IMR-90 (cell line): Measurements from ENCODE around the gene MRPL11. TPM values are rescaled to one million over a fixed set of nuclear protein-coding genes. Genes with fewer than 3 reads are reported as not detected.

Experiments used
- ATAC-seq: fragments of 200-7000 bp; cut with Tn5 transposase; 2 replicates; pipeline ENCODE4 v1.9.1; 2020; ENCODE audit warnings: low read depth, mild to moderate bottlenecking, moderate library complexity
- BruUV-seq: library from RNA; stranded (reverse); fragments of 400-500 nt; replicated peaks from 2 replicates; lab custom pipeline; 2021; lab: Mats Ljungman, UMichigan
- CTCF ChIA-PET: fragments of 300-600 bp; formaldehyde crosslinking; extraction: SDS; loops from one replicate; lab custom pipeline; 2021; ENCODE audit warnings: antibody characterized with exemption; lab: Yijun Ruan, JAX
- POLR2A ChIA-PET: fragments of 300-600 bp; sonication (Branson Sonifier 250); formaldehyde crosslinking; loops from one replicate; lab custom pipeline; 2022; ENCODE audit warnings: antibody characterized with exemption; ENCODE audit not compliant: unreplicated experiment; lab: Charles Lee
- DNase-seq: peaks from one replicate; pipeline ENCODE4 v3.0.0; 2013
- H2AFZ ChIP-seq: replicated peaks from 2 replicates; pipeline ENCODE3; 2013; ENCODE audit warnings: low read length, mild to moderate bottlenecking; ENCODE audit not compliant: poor library complexity
- H2AK5ac ChIP-seq: 2 replicates; pipeline ENCODE4 v1.6.1; 2013; ENCODE audit warnings: low read depth, low read length, inconsistent platforms
- H2AK9ac ChIP-seq: replicated peaks from 2 replicates; pipeline ENCODE3; 2013; ENCODE audit warnings: mild to moderate bottlenecking, low read depth, low read length, moderate library complexity; ENCODE audit not compliant: poor library complexity
- H2BK120ac ChIP-seq: 2 replicates; pipeline ENCODE4 v1.6.1; 2013; ENCODE audit warnings: low read depth, low read length, inconsistent platforms
- H2BK15ac ChIP-seq: 3 replicates; pipeline ENCODE4 v1.6.1; 2013; ENCODE audit warnings: low read depth, low read length, inconsistent platforms
- H2BK20ac ChIP-seq: 2 replicates; pipeline ENCODE4 v1.6.1; 2013; ENCODE audit warnings: low read depth, mild to moderate bottlenecking, inconsistent platforms, low read length, moderate library complexity
- H2BK5ac ChIP-seq: 2 replicates; pipeline ENCODE4 v1.6.1; 2013; ENCODE audit warnings: mild to moderate bottlenecking, low read depth, low read length, inconsistent platforms; ENCODE audit not compliant: poor library complexity, severe bottlenecking
- H3K14ac ChIP-seq: replicated peaks from 2 replicates; pipeline ENCODE4 v1.6.1; 2013; ENCODE audit warnings: low read depth, low read length, inconsistent platforms
- H3K18ac ChIP-seq: 2 replicates; pipeline ENCODE4 v1.6.1; 2013; ENCODE audit warnings: low read depth, low read length, control low read depth
- H3K23ac ChIP-seq: 2 replicates; pipeline ENCODE4 v1.6.1; 2013; ENCODE audit warnings: low read depth, low read length, inconsistent platforms
- H3K27ac ChIP-seq: 2 replicates; pipeline ENCODE4 v1.5.1; 2013; ENCODE audit warnings: mild to moderate bottlenecking, control low read depth, low read length; ENCODE audit not compliant: insufficient read depth
- H3K27me3 ChIP-seq: 2 replicates; pipeline ENCODE4 v1.6.1; 2013; ENCODE audit warnings: low read length; ENCODE audit not compliant: control insufficient read depth, insufficient read depth
- H3K36me3 ChIP-seq: 2 replicates; pipeline ENCODE4 v1.6.1; 2013; ENCODE audit warnings: low read length, mixed read lengths; ENCODE audit not compliant: control insufficient read depth, insufficient read depth
- H3K4ac ChIP-seq: 2 replicates; pipeline ENCODE4 v1.6.1; 2013; ENCODE audit warnings: low read depth, low read length, inconsistent platforms
- H3K4me1 ChIP-seq: 2 replicates; pipeline ENCODE4 v1.6.1; 2013; ENCODE audit warnings: low read length, mixed read lengths; ENCODE audit not compliant: control insufficient read depth, insufficient read depth
- H3K4me2 ChIP-seq: 2 replicates; pipeline ENCODE4 v1.6.1; 2013; ENCODE audit warnings: low read depth, mild to moderate bottlenecking, control low read depth, low read length, moderate library complexity
- H3K4me3 ChIP-seq: 2 replicates; pipeline ENCODE4 v1.5.1; 2013; ENCODE audit warnings: low read depth, mild to moderate bottlenecking, control low read depth, low read length, moderate library complexity; ENCODE audit not compliant: insufficient read depth
- H3K56ac ChIP-seq: 2 replicates; pipeline ENCODE4 v1.6.1; 2013; ENCODE audit warnings: low read length, inconsistent platforms; ENCODE audit not compliant: insufficient read depth; ENCODE audit errors: extremely low read depth
- H3K79me1 ChIP-seq, 2 experiments: 2 replicates each; pipeline ENCODE4 v1.6.1; 2013; ENCODE audit warnings: low read length in 2 of 2, inconsistent platforms in 1 of 2, low read depth in 1 of 2
- H3K9ac ChIP-seq: 2 replicates; pipeline ENCODE4 v1.6.1; 2013; ENCODE audit warnings: low read depth, low read length, control low read depth
- H3K9me1 ChIP-seq: 2 replicates; pipeline ENCODE4 v1.6.1; 2013; ENCODE audit warnings: low read length, inconsistent platforms; ENCODE audit not compliant: insufficient read depth
- H3K9me3 ChIP-seq: 2 replicates; pipeline ENCODE4 v1.6.1; 2013; ENCODE audit warnings: low read length; ENCODE audit not compliant: control insufficient read depth, insufficient read depth
- H4K20me1 ChIP-seq: 2 replicates; pipeline ENCODE4 v1.6.1; 2013; ENCODE audit warnings: low read length, inconsistent platforms; ENCODE audit not compliant: insufficient read depth
- H4K5ac ChIP-seq: 2 replicates; pipeline ENCODE4 v1.6.1; 2013; ENCODE audit warnings: mild to moderate bottlenecking, low read depth, low read length, control low read depth
- H4K8ac ChIP-seq, 2 experiments: 2 replicates each; pipeline ENCODE4 v1.6.1; 2013; ENCODE audit warnings: low read depth in 2 of 2, low read length in 2 of 2, control low read depth in 1 of 2, inconsistent platforms in 1 of 2
- H4K91ac ChIP-seq: 2 replicates; pipeline ENCODE4 v1.6.1; 2013; ENCODE audit warnings: low read depth, low read length, inconsistent platforms; ENCODE audit not compliant: insufficient read depth
- CEBPB ChIP-seq: IDR thresholded peaks from 2 replicates; pipeline ENCODE4 v1.6.1; 2012; ENCODE audit warnings: low read depth, low read length, improper control_type of control experiment
- CHD1 ChIP-seq: IDR thresholded peaks from 2 replicates; pipeline ENCODE4 v1.6.1; 2012; ENCODE audit warnings: low read depth, low read length, improper control_type of control experiment
- FOS ChIP-seq: fragments of 150-350 bp; IDR thresholded peaks from 2 replicates; pipeline ENCODE4 v1.6.1; 2016; ENCODE audit warnings: low read depth, low read length
- NFE2L2 ChIP-seq: fragments of 150-350 bp; IDR thresholded peaks from 2 replicates; pipeline ENCODE4 v1.6.1; 2016; ENCODE audit warnings: low read depth, mild to moderate bottlenecking, low read length
- RAD21 ChIP-seq: IDR thresholded peaks from 2 replicates; pipeline ENCODE4 v1.6.1; 2012; ENCODE audit warnings: low read length, improper control_type of control experiment
- WGBS, 2 experiments: methylation state at CpG; one replicate each; pipeline versions ENCODE4 v1.1.5 to v1.1.7; 2013; ENCODE audit warnings: missing lambda C conversion rate in 2 of 2; ENCODE audit not compliant: insufficient read length in 1 of 2; ENCODE audit errors: extremely low coverage in 2 of 2; 5-methylcytosine and 5-hydroxymethylcytosine counted together
- dilution Hi-C: fragments of 300-500 bp; cut with HindIII; formaldehyde crosslinking; loops from one replicate; pipeline ENCODE4 v1.14.3; 2018; ENCODE audit warnings: low sequenced_read_pairs; ENCODE audit not compliant: unreplicated experiment
- in situ Hi-C: fragments of 300-500 bp; cut with MboI; formaldehyde crosslinking; loops from 3 replicates; pipeline ENCODE4 v1.14.3; 2019; ENCODE audit warnings: low sequenced_read_pairs, inconsistent platforms, mixed read lengths
- intact Hi-C: fragments of 100-400 bp; cut with micrococcal nuclease; formaldehyde crosslinking; loops from 2 replicates; pipeline ENCODE4 v1.10.0; 2022
- polyA plus RNA-seq, 3 experiments: library from polyadenylated mRNA; depleted of rRNA; stranded (reverse); fragments of >200 nt; gene quantifications; 2 replicates each; pipeline ENCODE4 v1.2.3, GENCODE V29; 2012; ENCODE audit warnings: low replicate concordance in 1 of 3
- total RNA-seq: library from RNA; depleted of rRNA; stranded (reverse); fragments of >200 nt; gene quantifications from 2 replicates; pipeline ENCODE4 v1.2.3, GENCODE V29; 2012
- TF ChIP-seq, protein P1 (sequence below): conservative IDR thresholded peaks from 2 replicates; pipeline ENCODE4 v1.5.1; 2012; ENCODE audit warnings: mild to moderate bottlenecking, low read depth, low read length, improper control_type of control experiment

Gene MRPL11
- total and polyA plus RNA-seq, 2 of the 4 experiments (the other 2 are of a cell fraction), result 45.5 to 45.6 TPM

DNA sequence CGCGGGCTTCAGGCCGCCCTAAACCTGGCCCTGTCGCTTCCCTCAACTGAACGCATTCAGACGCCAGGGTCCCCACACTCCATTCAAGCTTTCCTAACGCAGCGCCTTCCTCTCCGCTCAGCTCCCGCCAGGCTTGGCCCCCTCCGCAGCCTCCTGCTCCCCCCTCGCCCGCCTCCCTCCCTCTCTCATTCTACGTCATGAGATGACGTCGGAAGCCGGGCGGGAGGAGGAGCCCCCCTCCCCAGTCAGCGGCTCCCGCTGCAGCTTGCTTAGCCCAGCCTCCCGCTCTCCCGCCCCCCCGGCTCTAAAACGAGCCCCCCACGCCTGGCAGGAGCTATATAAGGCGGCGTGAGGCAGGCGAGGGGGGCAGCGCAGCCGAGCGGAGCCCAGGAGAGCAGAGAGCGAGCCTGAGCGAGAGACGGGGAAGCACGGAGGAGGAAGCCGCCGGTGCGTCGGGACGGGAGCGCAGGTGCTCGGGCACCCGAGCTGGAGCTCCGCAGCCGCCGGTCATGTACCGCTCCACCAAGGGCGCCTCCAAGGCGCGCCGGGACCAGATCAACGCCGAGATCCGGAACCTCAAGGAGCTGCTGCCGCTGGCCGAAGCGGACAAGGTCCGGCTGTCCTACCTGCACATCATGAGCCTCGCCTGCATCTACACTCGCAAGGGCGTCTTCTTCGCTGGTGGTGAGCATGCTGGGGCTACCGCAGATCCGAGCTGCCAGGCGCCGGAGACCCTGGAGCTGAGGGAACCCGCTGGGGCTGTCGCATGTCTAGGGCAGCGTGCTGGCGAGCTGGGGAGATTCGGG is 17.8 kb downstream of the MRPL11 start, which contains the start of gene NPAS4:
Gene NPAS4 (plus strand): TSS at position 365 of the 806 bp plus-strand sequence. CDS start 145 bp downstream, at position 510.
- 11% methylated on average over 28 of the region's 71 CpGs; no CpG with 5 or more reads in 1 of the 2 experiments for WGBS, 2 experiments
- no peak within 1 kb of the TSS for H3K4ac ChIP-seq
- peaks cover 56% of the 10 kb centered on the region for H4K20me1 ChIP-seq
- CTCF ChIA-PET, result interaction anchor here (1.5 kb wide), 1 partner anchor 12 kb away, joined by 8 read pairs; no protein-coding TSS in a partner anchor
- H3K9me1 ChIP-seq, result peaks cover 26% of the 10 kb centered on the region
- H3K27me3 ChIP-seq, result peaks cover 6% of the 10 kb centered on the region
- H3K4me3 ChIP-seq, result no peak within 1 kb of the TSS
- H2BK5ac ChIP-seq, result no peak within 1 kb of the TSS
- POLR2A ChIA-PET, result no interaction called here
- no peak within 1 kb of the TSS for H3K14ac ChIP-seq
- TF ChIP-seq CHD1, result no peak
- TF ChIP-seq CEBPB, result no peak
- TF ChIP-seq, protein P1, sequence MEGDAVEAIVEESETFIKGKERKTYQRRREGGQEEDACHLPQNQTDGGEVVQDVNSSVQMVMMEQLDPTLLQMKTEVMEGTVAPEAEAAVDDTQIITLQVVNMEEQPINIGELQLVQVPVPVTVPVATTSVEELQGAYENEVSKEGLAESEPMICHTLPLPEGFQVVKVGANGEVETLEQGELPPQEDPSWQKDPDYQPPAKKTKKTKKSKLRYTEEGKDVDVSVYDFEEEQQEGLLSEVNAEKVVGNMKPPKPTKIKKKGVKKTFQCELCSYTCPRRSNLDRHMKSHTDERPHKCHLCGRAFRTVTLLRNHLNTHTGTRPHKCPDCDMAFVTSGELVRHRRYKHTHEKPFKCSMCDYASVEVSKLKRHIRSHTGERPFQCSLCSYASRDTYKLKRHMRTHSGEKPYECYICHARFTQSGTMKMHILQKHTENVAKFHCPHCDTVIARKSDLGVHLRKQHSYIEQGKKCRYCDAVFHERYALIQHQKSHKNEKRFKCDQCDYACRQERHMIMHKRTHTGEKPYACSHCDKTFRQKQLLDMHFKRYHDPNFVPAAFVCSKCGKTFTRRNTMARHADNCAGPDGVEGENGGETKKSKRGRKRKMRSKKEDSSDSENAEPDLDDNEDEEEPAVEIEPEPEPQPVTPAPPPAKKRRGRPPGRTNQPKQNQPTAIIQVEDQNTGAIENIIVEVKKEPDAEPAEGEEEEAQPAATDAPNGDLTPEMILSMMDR, result no peak
- no peak for TF ChIP-seq NFE2L2
- no peak for TF ChIP-seq FOS
- TF ChIP-seq RAD21, result no peak
- no peak within 1 kb of the TSS for H3K4me2 ChIP-seq
- no peaks in the 10 kb centered on the region for H3K9me3 ChIP-seq
- H2BK15ac ChIP-seq, result no peak within 1 kb of the TSS
- dilution Hi-C loops (no loop called here), intact Hi-C loops (no loop called here), in situ Hi-C loops (no loop called here)
- H4K5ac ChIP-seq, result no peak within 1 kb of the TSS
- H3K27ac ChIP-seq, result no peak within 1 kb of the TSS
- H4K91ac ChIP-seq, result no peak within 1 kb of the TSS
- no TSS peak for BruUV-seq
- H2AK9ac ChIP-seq, result peak within 1 kb of the TSS; percentile 55
- no peak within 1 kb of the TSS for H4K8ac ChIP-seq
- peaks cover 3% of the 10 kb centered on the region; the same call in 1 of the 2 replicates for H3K36me3 ChIP-seq
- no peak for ATAC-seq
- no peak within 1 kb of the TSS for H2BK20ac ChIP-seq
- no peak within 1 kb of the TSS for H2BK120ac ChIP-seq
- H3K79me1 ChIP-seq, result peaks cover 0 to 31% of the 10 kb centered on the region in 2 experiments; a peak in 2 of 4 replicates
- peaks cover 3% of the 10 kb centered on the region; the same call in 1 of the 2 replicates for H3K4me1 ChIP-seq
- DNase-seq, result no peak
- H3K23ac ChIP-seq, result no peak within 1 kb of the TSS
- no peak within 1 kb of the TSS for H3K56ac ChIP-seq
- no peak within 1 kb of the TSS for H3K18ac ChIP-seq
- H2AFZ ChIP-seq, result peak within 1 kb of the TSS; percentile 60
- H2AK5ac ChIP-seq, result no peak within 1 kb of the TSS
- H3K9ac ChIP-seq, result no peak within 1 kb of the TSS
